CD4-positive, alpha-beta T cell (primary cell): Measurements from ENCODE around the gene TMEM129. TPM values are rescaled to one million over a fixed set of nuclear protein-coding genes. Genes with fewer than 3 reads are reported as not detected.

Experiments
- ATAC-seq: fragments of 200-7000 bp; cut with Tn5 transposase; one replicate; pipeline ENCODE4 v1.10.0; 2022; ENCODE audit warnings: mild to moderate bottlenecking; ENCODE audit not compliant: poor library complexity
- CTCF ChIA-PET: fragments of 350-600 bp; sonication (Branson Sonifier 250); formaldehyde crosslinking; loops from one replicate; lab custom pipeline; 2021; ENCODE audit warnings: antibody characterized with exemption, inconsistent platforms; lab: Charles Lee
- POLR2A ChIA-PET: fragments of 350-600 bp; sonication (Branson Sonifier 250); formaldehyde crosslinking; loops from one replicate; lab custom pipeline; 2021; ENCODE audit warnings: antibody characterized with exemption, inconsistent platforms; lab: Charles Lee
- DNase-seq, 14 experiments: peaks; one replicate each; pipeline ENCODE4 v3.0.0-alpha.2; 2013 to 2020; ENCODE audit warnings: mixed read lengths in 2 of 14
- H3K27ac ChIP-seq, 2 donors: one replicate each; pipeline versions ENCODE4 v1.5.1 to v1.7.0; 2013; ENCODE audit warnings: low read length in 2 of 2, low read depth in 1 of 2, mild to moderate bottlenecking in 1 of 2
- H3K27me3 ChIP-seq, 2 experiments: 1 replicate in 1 of 2; 2 replicates in 1 of 2; pipeline versions ENCODE4 v1.6.1 to v1.7.0; 2013; ENCODE audit warnings: low read length in 2 of 2, control low read depth in 1 of 2, mild to moderate bottlenecking in 1 of 2, moderate library complexity in 1 of 2; ENCODE audit not compliant: insufficient read depth in 2 of 2, control insufficient read depth in 1 of 2
- H3K36me3 ChIP-seq: one replicate; pipeline ENCODE4 v1.6.1; 2013; ENCODE audit warnings: low read length, control low read depth; ENCODE audit not compliant: insufficient read depth
- H3K4me1 ChIP-seq: one replicate; pipeline ENCODE4 v1.6.1; 2013; ENCODE audit warnings: low read length, control low read depth; ENCODE audit not compliant: insufficient read depth
- H3K4me3 ChIP-seq: one replicate; pipeline ENCODE4 v1.5.1; 2013; ENCODE audit warnings: mild to moderate bottlenecking, low read length, moderate library complexity
- H3K9me3 ChIP-seq, 2 experiments: 1 replicate in 1 of 2; 2 replicates in 1 of 2; pipeline versions ENCODE4 v1.6.1 to v1.7.0; 2013; ENCODE audit warnings: low read length in 2 of 2, mild to moderate bottlenecking in 2 of 2, control low read depth in 1 of 2, moderate library complexity in 1 of 2; ENCODE audit not compliant: control insufficient read depth in 1 of 2, insufficient read depth in 1 of 2
- H3K27ac Mint-ChIP-seq: one replicate; pipeline ENCODE4 v1.8.0; 2020; ENCODE audit warnings: mixed read lengths
- H3K27me3 Mint-ChIP-seq: one replicate; pipeline ENCODE4 v1.8.0; 2021; ENCODE audit warnings: mixed read lengths
- H3K36me3 Mint-ChIP-seq: one replicate; pipeline ENCODE4 v1.8.0; 2021; ENCODE audit warnings: low read depth, mixed read lengths
- H3K4me1 Mint-ChIP-seq: one replicate; pipeline ENCODE4 v1.8.0; 2021; ENCODE audit warnings: low read depth, mixed read lengths
- H3K4me3 Mint-ChIP-seq: one replicate; pipeline ENCODE4 v1.8.0; 2020; ENCODE audit warnings: mild to moderate bottlenecking, mixed read lengths
- H3K9me3 Mint-ChIP-seq: one replicate; pipeline ENCODE4 v1.8.0; 2020; ENCODE audit warnings: mixed read lengths
- CTCF ChIP-seq: fragments of 200-600 bp; IDR thresholded peaks from one replicate; pipeline ENCODE4 v1.8.0; 2022; ENCODE audit warnings: antibody characterized with exemption, mild to moderate bottlenecking
- intact Hi-C, 2 experiments: fragments of 100-400 bp; cut with DNase I in 1 of 2; cut with micrococcal nuclease in 1 of 2; formaldehyde crosslinking; loops; one replicate each; pipeline versions ENCODE4 v1.15.1 to v1.9.0; 2023 to 2025; cut with DNase I, micrococcal nuclease
- total RNA-seq, 174 experiments: library from RNA in 2 of 174; stranded (reverse) in 2 of 174; gene quantifications; one replicate each; pipeline ENCODE4 v1.2.3 and lab custom pipeline; 2021 to 2026

TMEM129 gene
- total RNA-seq, 2 experiments from 2014 or later, result 17.2 to 17.6 TPM

DNA sequence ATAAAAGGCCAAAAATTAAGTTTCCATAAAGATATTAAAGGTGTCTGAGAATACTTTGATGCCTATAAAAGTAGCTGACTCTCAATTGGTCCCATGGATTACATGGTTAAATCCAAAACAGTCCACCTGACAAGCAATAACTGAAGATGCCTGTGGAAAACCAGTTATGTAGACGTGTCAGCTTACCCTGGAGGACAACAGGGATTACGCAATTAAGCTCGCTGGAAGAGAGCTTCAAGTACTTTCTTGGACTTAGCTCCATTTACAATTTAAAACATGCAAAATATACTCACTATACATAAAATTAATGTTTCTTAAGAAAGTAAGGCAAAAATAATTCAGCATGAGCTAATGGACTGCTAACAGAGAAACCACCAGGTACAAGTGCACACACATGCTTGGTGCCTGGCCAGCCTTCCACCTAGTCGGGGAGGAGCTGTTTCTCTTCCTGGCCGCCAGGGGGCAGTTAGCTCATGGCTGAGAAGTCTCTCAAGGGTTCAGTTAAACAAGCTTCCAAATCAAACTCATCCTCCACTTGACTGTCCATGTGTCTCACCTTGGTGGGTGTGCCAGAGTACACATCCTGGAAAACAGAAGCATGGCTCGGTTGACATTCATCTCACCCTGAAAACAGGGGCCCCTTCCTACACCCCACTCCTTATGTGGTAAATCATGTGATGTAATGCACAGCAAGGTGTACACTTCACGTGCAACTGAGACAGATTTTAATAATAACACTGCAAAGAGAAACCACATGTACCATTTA is 27.8 kb downstream of the TMEM129 start:
- POLR2A ChIA-PET, result interaction anchor here (0.9 to 7.5 kb wide), 8 partner anchors 10 to 163 kb away, joined by 3 to 128 read pairs (median 5); partner anchors contain the start of genes LETM1, SLBP, TACC3 and TMEM129
- Mint-ChIP-seq H3K36me3 (peaks cover 66% of the 10 kb centered on the region), H3K27me3 (no peaks in the 10 kb centered on the region), H3K27ac (peak overlapping the region; percentile 68), H3K4me1 (peaks cover 5% of the 10 kb centered on the region), H3K4me3 (no peak overlapping the region), H3K9me3 (no peaks in the 10 kb centered on the region)
- no peaks in the 10 kb centered on the region for H3K9me3 ChIP-seq
- intact Hi-C loops, result loop anchor here (1.0 to 5.0 kb wide), 5 partner anchors 19 to 314 kb away; partner anchors contain the start of genes SLBP (in 2 of the 2) and NELFA (in 1 of the 2)
- peaks cover 67% of the 10 kb centered on the region for H3K36me3 ChIP-seq
- H3K27ac ChIP-seq, result peak overlapping the region in 1 of 2 donors; percentile 17
- no peaks in the 10 kb centered on the region for H3K27me3 ChIP-seq
- H3K4me1 ChIP-seq, result peaks cover 5% of the 10 kb centered on the region
- no peak overlapping the region for H3K4me3 ChIP-seq
- peak; percentile 63 to 91 (median 75) for DNase-seq
- peak; percentile 87 for TF ChIP-seq CTCF
- peak; percentile 93 for ATAC-seq
- CTCF ChIA-PET, result interaction anchor here (0.7 to 2.5 kb wide), 14 partner anchors 10 to 340 kb away, joined by 3 to 84 read pairs (median 6); partner anchors contain the start of genes FAM53A, SLBP, TACC3 and TMEM129

- Mint-ChIP-seq H3K27me3 (no peaks in the 10 kb centered on the region), H3K36me3 (peaks cover 56% of the 10 kb centered on the region), H3K4me3 (no peak overlapping the region), H3K27ac (no peak overlapping the region), H3K4me1 (peaks cover 5% of the 10 kb centered on the region), H3K9me3 (no peaks in the 10 kb centered on the region)
- ATAC-seq (no peak), DNase-seq (no peak)
- CTCF ChIA-PET, result interaction anchor here (1.9 kb wide), 1 partner anchor 33 kb away, joined by 84 read pairs; no protein-coding TSS in a partner anchor
- intact Hi-C loops, result loop anchor here (2.0 to 5.0 kb wide), 3 partner anchors 119 to 315 kb away; partner anchors contain the start of gene NELFA (in 1 of the 2)
- Histone ChIP-seq H3K4me1 (peaks cover 5% of the 10 kb centered on the region), H3K9me3 (no peaks in the 10 kb centered on the region), H3K27me3 (no peaks in the 10 kb centered on the region), H3K36me3 (peaks cover 59% of the 10 kb centered on the region), H3K4me3 (no peak overlapping the region), H3K27ac (no peak overlapping the region)
- POLR2A ChIA-PET, result interaction anchor here (1.1 to 7.5 kb wide), 2 partner anchors 20 to 33 kb away, joined by 6 to 128 read pairs; partner anchors contain the start of genes SLBP, TACC3 and TMEM129
- TF ChIP-seq CTCF, result no peak
These were observed 29.3 kb downstream of the TMEM129 start for GRCh38 chr4:1691737-1692373.

GRCh38 chr4:1690698-1691097 is 30.4 kb downstream of the TMEM129 start:
- H3K27ac Mint-ChIP-seq, result no peak overlapping the region
- H3K27me3 Mint-ChIP-seq, result no peaks in the 10 kb centered on the region
- ChIA-PET CTCF (no interaction called here), POLR2A (interaction anchor here (7.5 kb wide), 1 partner anchor 34 kb away, joined by 128 read pairs; the partner anchor contains the start of genes TACC3 and TMEM129)
- ATAC-seq (no peak), DNase-seq (no peak)
- Histone ChIP-seq H3K27me3 (no peaks in the 10 kb centered on the region), H3K27ac (no peak overlapping the region), H3K9me3 (no peaks in the 10 kb centered on the region), H3K4me1 (peaks cover 5% of the 10 kb centered on the region), H3K36me3 (peaks cover 48% of the 10 kb centered on the region), H3K4me3 (no peak overlapping the region)
- H3K4me1 Mint-ChIP-seq, result peaks cover 5% of the 10 kb centered on the region
- no peak for TF ChIP-seq CTCF
- intact Hi-C loops, result loop anchor here in 1 of 2 experiments (5.0 kb wide), 2 partner anchors 122 to 317 kb away; partner anchors contain the start of gene NELFA
- peaks cover 50% of the 10 kb centered on the region for H3K36me3 Mint-ChIP-seq
- H3K4me3 Mint-ChIP-seq, result no peak overlapping the region
- H3K9me3 Mint-ChIP-seq, result no peaks in the 10 kb centered on the region
